T47D (cell line): ENCODE measurements around the gene FAM163A.

Experiments
- DNase-seq, 2 experiments: peaks; one replicate each; pipeline versions ENCODE4 v3.0.0 to v3.0.0-alpha.2; 2011 to 2012; ENCODE audit warnings: low read depth in 1 of 2, low spot score in 1 of 2
- JUND ChIP-seq: IDR thresholded peaks from 2 replicates; pipeline ENCODE4 v1.6.1; 2012; ENCODE audit warnings: low read depth
- in situ Hi-C: cut with HindIII; loops from 2 replicates; pipeline ENCODE4 v1.10.0; 2016; ENCODE audit warnings: low sequenced_read_pairs, low pct_unique_long_range_greater_than_20kb

FAM163A gene

DNA sequence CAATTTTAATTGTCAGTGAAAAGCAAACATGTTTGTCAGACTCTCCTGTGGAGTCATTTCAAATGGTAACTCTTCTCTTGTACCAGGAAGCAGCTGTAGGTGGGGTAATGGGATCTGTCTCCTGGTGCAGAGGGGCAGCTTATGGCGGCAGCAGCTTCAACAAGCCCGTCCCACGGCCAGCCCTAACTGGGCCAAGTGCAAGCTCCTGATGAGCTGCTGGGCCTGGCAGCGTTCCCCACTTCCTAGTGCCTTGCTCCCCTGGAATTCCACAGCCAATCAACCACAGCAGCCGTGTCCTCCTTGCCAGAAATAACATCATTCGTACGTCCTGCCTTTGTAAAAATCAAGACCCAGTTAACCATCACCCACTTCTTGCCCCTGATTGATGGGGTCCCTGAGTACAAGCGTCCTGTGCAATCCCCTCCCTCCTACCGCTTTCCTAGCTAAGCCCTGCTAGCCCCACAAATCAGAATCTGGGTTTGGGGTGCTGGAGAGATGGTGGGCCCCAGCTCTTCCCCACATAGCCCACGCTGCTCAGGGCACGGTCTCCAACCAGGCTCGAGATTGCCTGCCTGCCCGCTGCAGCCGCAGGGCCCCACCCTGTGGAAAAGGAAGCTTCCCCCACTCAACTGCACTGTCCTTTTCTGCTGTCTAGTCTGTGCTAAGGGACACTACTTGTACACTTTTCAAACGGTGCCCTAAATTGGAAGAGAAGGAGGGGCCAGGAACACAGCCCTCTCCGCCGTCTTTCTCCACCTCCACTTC lies 73.3 kb downstream of the FAM163A start:
- TF ChIP-seq JUND = no peak
- in situ Hi-C loops = no loop called here
- DNase-seq = no peak

DNA sequence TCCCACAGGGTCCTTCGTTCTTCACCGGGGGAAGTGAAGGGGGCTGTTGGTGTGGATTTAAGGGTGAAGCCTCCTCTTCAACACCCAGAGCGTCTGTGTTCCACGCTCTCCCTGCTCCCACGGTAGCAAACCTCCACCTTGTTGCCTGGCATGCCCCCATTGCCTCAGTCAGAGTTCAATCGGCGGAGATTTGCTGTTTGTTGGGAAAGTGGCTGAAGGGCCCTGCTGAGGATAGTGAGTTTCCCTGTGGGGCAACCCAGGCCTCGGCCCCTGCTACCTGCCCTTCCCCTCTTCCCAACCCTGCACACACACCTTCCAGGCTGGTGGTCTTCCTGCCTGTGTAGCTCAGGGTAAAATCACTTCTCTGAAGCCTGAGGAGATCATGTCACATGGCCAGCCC lies 74.0 kb downstream of the FAM163A start:
- in situ Hi-C loops = no loop called here

DNA sequence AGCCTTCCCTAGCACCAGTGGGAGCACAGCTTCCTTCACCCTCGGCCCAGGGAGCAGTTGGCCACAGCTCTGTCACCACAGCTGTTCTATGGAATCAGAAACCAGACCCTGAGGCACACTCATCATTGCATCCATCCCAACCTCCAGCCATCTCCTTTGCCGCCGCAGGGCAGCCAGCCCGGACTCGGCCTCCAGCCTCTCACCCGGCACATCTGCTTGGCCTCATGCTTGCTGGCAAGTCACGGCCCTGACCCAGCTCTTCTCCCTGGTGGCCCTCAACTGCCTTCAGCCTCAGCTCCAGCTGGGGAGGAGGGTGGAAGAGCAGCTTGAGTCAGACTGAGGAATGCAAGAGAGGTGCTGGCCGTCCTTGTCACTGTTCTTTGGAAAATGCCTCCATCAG lies 74.7 kb downstream of the FAM163A start:
- in situ Hi-C loops = no loop called here

More for the DNA sequence above, 74.0 kb downstream of the FAM163A start:
- no peak for TF ChIP-seq JUND
- DNase-seq = no peak

DNA sequence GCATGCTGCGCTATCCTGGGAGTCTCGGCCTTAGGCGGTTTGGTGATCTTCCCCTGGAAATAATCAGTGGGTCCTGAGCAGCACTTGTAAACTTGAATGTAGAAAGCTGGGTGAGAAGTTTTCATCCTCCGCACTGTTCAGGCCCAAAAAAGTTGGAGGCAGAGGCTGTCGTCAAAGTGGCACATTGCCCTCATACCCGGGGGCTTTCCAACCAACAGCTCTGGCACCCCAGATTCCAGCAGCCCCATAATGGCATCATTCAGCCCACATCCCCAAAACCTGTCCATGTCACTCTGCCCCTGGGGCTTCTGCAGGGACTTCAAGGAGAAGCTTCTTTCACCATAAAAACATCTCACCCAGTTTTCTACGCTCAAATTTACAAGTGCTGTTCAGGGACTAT lies 75.2 kb downstream of the FAM163A start:
- in situ Hi-C loops = no loop called here
- no peak for TF ChIP-seq JUND
- DNase-seq = no peak

More for the DNA sequence above, 74.7 kb downstream of the FAM163A start:
- TF ChIP-seq JUND = no peak
- no peak for DNase-seq

DNA sequence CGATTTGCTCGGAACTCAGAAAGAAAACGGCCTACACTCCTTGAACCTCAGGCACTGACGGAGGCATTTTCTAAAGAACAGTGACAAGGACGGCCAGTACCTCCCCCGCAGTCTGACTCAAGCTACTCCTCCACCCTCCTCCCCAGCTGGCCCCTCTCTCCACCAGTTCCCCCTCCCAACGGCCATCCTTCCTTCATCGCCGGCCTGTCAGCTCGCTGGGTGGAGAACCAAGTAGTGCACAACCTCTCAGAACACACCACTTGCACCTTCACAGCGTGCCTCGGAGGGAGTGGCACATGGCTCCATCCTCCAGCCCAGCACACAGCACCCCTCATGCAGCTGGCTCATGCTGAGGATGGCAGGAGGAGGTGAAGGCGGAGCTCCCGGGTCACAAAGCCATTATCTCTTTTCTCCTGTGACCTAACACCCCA lies 75.7 kb downstream of the FAM163A start:
- TF ChIP-seq JUND = no peak
- in situ Hi-C loops = no loop called here
- DNase-seq = no peak

DNA sequence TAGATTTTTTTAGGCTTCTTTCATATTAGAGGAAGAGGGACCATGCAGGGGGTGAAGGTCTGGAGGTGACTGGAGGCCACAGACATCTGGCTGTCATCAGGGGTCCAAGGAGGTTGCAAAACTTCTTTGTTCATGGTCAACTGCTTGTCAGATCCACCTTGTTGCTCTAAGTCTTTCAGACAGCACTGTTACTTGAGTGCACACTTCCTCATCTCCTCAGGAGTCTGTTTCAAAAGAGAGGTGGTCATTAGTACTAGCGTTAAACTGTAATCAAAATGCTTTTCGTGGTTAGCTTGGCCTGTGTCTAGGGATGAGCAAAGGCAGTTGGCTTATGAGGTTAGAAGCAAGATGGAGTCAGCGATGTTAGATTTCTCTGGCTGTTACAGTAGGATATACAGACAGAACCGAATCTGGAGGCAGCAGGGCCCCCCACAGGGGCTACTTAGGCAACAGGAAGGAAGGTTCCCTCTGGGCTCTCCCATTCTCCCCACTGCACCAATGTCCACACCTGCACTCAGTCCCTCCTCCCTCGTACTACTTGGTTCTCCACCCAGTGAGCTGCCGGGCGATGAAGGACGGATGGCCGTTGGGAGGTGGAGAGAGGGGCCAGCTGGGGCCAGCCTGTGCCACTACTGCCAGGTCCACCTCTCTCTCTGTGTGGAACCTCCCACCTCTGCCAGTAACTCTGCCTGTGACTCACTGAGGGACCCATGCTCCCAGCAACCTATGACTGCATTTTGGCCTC lies 77.3 kb downstream of the FAM163A start:
- no peak for TF ChIP-seq JUND
- in situ Hi-C loops = no loop called here
- no peak for DNase-seq

DNA sequence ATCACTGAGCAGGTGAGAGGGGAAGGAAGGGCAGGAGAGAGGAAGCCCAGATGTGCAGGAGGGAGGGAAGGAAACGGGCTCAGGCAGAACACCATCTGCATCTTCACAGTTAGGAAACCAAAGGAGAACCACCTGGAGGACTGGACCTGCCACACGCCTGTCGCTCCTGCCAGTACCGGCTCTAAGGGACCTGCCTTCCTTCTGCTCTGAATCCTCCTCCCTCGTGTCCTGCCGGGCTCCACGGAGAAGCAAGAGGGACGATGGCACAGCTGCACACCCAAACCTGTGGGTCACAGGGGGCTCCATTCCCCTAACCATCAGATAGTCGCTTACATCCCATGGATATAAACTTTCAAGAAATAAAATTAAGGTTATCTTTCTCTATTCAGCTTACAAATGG lies 78.4 kb downstream of the FAM163A start:
- no peak for TF ChIP-seq JUND
- no peak for DNase-seq
- in situ Hi-C loops = no loop called here

DNA sequence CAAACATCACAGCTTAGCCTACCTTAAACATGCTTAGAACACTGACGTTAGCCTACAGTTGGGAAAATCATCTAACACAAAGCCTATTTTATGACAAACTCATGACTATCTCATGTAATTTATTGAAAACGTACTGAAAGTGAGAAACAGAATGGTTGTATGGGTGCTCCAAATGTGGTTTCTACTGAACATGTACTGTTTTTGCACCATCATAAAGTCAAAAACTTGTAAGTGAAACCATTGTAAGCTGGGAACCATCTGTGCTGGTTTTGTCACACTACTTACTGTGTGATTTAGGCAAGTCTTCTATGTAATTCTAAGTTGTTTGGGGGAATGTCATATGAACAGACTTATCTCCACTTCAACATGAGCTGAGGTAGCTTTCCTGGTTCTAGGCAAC lies 79.0 kb downstream of the FAM163A start:
- DNase-seq = no peak
- no peak for TF ChIP-seq JUND
- in situ Hi-C loops = no loop called here

DNA sequence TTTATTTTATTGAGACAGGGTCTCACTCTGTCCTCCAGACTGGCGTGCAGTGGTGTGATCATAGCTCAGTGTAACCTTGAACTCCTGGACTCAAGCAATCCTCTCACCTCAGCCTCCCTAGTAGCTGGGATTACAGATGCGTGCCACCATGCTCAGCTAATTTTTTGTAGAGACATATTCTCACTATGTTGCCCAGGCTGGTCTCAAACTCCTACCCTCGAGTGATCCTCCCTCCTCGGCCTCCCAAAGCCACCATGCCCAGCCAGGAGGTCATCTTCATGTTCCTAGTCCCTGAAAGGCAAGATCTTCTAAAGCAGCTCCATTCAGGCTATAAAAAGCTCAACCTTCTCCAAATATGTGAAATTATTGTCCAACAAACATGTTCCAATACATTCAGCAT lies 80.6 kb downstream of the FAM163A start:
- TF ChIP-seq JUND = no peak
- DNase-seq = no peak
- in situ Hi-C loops = no loop called here

DNA sequence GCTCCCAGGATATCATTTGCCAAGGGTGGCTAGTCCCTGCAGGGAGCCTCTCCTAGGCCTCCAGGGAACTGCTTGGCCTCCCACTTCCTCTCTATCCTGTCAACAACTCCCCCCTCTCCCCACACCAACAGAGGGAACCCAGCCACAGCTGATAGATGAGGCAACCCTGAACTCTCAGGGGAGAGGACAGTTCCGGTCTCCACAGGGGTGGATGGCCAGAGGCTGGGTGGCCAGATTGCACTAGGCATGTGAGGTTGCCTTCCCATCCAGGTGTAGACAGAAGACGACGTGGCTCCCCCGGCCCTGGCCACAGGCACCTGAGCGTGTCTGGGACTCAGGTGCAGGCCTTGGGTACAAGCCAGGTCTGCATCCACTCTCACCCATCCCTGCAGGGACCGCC lies 81.2 kb downstream of the FAM163A start:
- no peak for DNase-seq
- in situ Hi-C loops = no loop called here
- TF ChIP-seq JUND = no peak

DNA sequence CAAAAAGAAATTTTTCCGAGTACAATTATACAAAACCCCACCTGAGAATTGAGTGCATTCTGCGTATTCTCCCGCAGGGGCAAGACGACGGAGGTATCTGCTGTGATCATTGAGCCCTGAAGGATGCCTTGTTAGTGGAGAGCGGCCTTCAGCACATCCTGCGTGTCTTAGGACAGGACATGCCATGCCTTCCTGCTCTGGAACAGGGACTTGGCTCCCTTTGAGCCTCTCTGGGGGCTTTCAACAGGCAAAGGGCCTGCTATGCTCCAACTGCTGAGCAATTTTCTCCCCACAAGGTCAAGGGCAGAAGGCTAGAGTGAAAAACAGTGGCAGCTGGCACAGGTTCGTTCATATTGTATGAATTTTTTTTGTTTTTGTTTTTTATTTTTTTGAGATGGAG lies 82.1 kb downstream of the FAM163A start:
- in situ Hi-C loops = no loop called here
- no peak for TF ChIP-seq JUND

DNA sequence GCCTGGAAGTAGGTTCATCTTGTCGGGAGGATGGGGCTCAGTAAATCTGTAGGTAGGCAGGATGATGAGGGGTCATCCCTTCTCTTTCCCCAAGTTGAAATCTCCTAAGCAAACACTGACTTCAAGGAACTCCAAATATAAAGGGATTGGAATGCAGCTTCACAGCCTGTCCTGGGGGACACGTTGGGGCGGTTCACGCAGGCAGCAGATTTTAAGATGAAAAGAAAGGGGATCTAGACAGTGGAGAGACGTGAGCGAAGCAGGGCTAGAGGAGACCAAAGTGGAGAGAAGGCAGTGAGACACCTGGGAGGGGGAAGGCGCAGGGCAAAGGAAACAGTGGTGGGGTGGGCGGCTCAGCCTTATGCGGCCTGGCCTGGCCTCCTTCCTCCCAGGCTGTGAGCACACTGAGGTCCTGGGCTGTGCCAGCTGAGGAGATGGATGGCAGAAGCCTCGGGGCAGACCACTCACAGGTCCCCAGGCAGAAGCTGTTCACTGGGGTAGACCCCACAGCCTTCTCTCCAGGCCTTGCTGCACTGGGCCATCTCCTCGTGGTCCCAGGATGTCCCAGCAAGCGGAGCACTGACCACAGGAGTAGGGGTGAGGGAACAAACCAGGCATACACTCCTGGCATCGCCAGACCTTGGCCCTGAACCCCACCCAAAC lies 82.8 kb downstream of the FAM163A start:
- DNase-seq = no peak
- no peak for TF ChIP-seq JUND
- in situ Hi-C loops = no loop called here

More for the DNA sequence above, 82.1 kb downstream of the FAM163A start:
- DNase-seq = no peak

DNA sequence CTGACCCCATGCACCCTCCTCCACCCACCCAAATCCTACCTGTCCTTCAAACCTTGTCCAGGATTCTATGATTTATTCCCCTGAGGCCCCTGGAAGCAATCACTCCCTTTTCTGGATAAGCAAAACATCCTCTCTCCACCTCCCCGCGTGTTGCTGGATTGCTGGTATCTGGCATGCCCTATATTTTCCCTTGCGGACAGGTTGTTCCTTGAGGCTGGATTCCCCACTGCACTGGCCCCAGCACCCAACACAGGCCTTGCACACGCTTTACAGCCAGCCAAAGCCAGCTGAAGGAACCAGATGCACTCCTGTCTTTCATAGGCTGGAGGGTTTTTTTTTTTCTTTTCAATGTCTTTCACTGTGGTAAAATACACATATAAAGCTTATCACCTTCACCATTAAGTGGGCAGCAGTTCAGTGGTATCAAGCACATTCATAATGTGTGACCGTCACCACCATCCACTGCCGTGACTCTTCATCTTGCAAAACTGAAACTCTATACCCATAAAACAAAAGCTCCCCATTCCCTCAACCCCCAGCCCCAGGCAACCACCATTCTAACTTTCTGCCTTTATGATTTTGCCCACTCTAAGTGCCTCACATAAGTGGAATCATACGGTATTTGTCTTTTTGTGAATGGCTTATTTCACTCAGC lies 83.7 kb downstream of the FAM163A start:
- no peak for TF ChIP-seq JUND
- DNase-seq = no peak
- in situ Hi-C loops = no loop called here
